HG03135 (cell line): ENCODE measurements around the gene FN1.

Source experiments
- ATAC-seq: cut with Tn5 transposase; IDR thresholded peaks from one replicate; pipeline ENCODE4 v1.9.1; 2021; ENCODE audit warnings: mild to moderate bottlenecking, moderate library complexity; ENCODE audit not compliant: unreplicated experiment

Gene FN1

GRCh38 chr2:215435870-215436704, at the start of gene FN1:
TSS of gene FN1 (minus strand) at chr2:215436068. CDS start at chr2:215435802, 266 bp downstream.
- ATAC-seq: peak; percentile 78

GRCh38 chr2:215485032-215485431, 49.2 kb upstream of the FN1 start:
- no peak for ATAC-seq

GRCh38 chr2:215484570-215484969, 48.7 kb upstream of the FN1 start:
- no peak for ATAC-seq

- no peak for ATAC-seq
Measured at GRCh38 chr2:215483431-215483830, 47.6 kb upstream of the FN1 start.

GRCh38 chr2:215479536-215480240, 43.8 kb upstream of the FN1 start:
- no peak for ATAC-seq

- ATAC-seq: no peak
Measured at GRCh38 chr2:215479121-215479520, 43.3 kb upstream of the FN1 start.

- no peak for ATAC-seq
Measured at GRCh38 chr2:215476424-215476823, 40.6 kb upstream of the FN1 start.

- no peak for ATAC-seq
Measured at GRCh38 chr2:215466097-215466909, 30.4 kb upstream of the FN1 start.

- no peak for ATAC-seq
Measured at GRCh38 chr2:215465256-215465655, 29.4 kb upstream of the FN1 start.

GRCh38 chr2:215461836-215462532, 26.1 kb upstream of the FN1 start:
- no peak for ATAC-seq

- no peak for ATAC-seq
Measured at GRCh38 chr2:215460682-215461382, 25.0 kb upstream of the FN1 start.

GRCh38 chr2:215455958-215456357, 20.1 kb upstream of the FN1 start:
- no peak for ATAC-seq

GRCh38 chr2:215454519-215455246, 18.8 kb upstream of the FN1 start:
- ATAC-seq: no peak

- no peak for ATAC-seq
Measured at GRCh38 chr2:215452725-215453124, 16.9 kb upstream of the FN1 start.

GRCh38 chr2:215451012-215451756, 15.3 kb upstream of the FN1 start:
- no peak for ATAC-seq

GRCh38 chr2:215450188-215451011, 14.5 kb upstream of the FN1 start:
- ATAC-seq: no peak

- no peak for ATAC-seq
Measured at GRCh38 chr2:215447673-215448081, 11.8 kb upstream of the FN1 start.

- no peak for ATAC-seq
Measured at GRCh38 chr2:215447056-215447455, 11.2 kb upstream of the FN1 start.
